Kidney epithelial cell (primary cell): Measurements from ENCODE around the gene TSEN15. TPM values are rescaled to one million over a fixed set of nuclear protein-coding genes. Genes with fewer than 3 reads are reported as not detected.
"Not testable (repeated sequence)": the region's sequence is repeated elsewhere in the genome, so short reads cannot be mapped to it uniquely, and the experiment has no call there.

Experiments used
- DNase-seq: peaks from one replicate; pipeline ENCODE4 v3.0.0-alpha.2; 2010; ENCODE audit warnings: low read depth
- H3K27me3 ChIP-seq: 2 replicates; pipeline ENCODE4 v1.6.0; 2011; ENCODE audit warnings: low read length; ENCODE audit not compliant: control insufficient read depth, insufficient read depth
- H3K36me3 ChIP-seq: 2 replicates; pipeline ENCODE4 v1.5.1; 2011; ENCODE audit warnings: low read length; ENCODE audit not compliant: control insufficient read depth, insufficient read depth
- H3K4me3 ChIP-seq: 2 replicates; pipeline ENCODE4 v1.5.1; 2011; ENCODE audit warnings: low read depth, mild to moderate bottlenecking, control low read depth, low read length
- total RNA-seq: library from RNA; depleted of rRNA; stranded (reverse); fragments of >200 nt; gene quantifications from 2 replicates; pipeline ENCODE4 v1.2.3, GENCODE V29; 2015
- TF ChIP-seq, protein P1 (sequence below): IDR thresholded peaks from 2 replicates; pipeline ENCODE4 v1.5.1; 2011; ENCODE audit warnings: mild to moderate bottlenecking, moderate library complexity, low read length, control low read depth, inconsistent platforms; ENCODE audit not compliant: insufficient read depth, poor library complexity, severe bottlenecking

The TSEN15 gene
- total RNA-seq, 1 donor from 2014 or later, result 50.1 TPM

DNA sequence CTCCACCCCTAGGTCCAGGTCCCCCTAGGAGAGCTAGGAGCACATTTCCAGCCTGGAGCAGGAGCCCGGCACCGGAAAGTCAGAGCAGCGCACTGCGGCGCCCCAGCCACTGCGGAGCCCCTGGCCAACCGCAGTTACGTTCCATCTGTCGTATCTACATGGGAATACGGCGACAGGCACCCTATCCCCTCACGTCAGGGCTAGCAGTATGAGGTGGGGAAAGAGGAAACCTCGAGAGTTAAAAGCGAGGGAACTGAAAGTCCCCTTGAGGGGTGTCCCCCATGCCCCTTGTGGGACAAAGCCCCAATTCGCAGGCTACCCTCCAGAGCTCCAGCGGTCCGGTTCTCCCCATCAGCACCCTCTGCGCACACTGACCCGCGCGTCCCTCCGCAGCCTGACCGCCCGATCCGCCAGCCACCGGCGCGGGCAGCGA is 15.0 kb upstream of the TSEN15 start:
- DNase-seq, result no peak
- H3K4me3 ChIP-seq, result peak overlapping the region; percentile 58
- H3K27me3 ChIP-seq, result peaks cover 10% of the 10 kb centered on the region
- no peaks in the 10 kb centered on the region for H3K36me3 ChIP-seq
- TF ChIP-seq, protein P1, sequence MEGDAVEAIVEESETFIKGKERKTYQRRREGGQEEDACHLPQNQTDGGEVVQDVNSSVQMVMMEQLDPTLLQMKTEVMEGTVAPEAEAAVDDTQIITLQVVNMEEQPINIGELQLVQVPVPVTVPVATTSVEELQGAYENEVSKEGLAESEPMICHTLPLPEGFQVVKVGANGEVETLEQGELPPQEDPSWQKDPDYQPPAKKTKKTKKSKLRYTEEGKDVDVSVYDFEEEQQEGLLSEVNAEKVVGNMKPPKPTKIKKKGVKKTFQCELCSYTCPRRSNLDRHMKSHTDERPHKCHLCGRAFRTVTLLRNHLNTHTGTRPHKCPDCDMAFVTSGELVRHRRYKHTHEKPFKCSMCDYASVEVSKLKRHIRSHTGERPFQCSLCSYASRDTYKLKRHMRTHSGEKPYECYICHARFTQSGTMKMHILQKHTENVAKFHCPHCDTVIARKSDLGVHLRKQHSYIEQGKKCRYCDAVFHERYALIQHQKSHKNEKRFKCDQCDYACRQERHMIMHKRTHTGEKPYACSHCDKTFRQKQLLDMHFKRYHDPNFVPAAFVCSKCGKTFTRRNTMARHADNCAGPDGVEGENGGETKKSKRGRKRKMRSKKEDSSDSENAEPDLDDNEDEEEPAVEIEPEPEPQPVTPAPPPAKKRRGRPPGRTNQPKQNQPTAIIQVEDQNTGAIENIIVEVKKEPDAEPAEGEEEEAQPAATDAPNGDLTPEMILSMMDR, result no peak

- H3K27me3 ChIP-seq, result peaks cover 10% of the 10 kb centered on the region
- no peak for DNase-seq
- H3K4me3 ChIP-seq, result no peak overlapping the region
- H3K36me3 ChIP-seq, result no peaks in the 10 kb centered on the region
- TF ChIP-seq, protein P1, result no peak
These were observed 13.5 kb upstream of the TSEN15 start for GRCh38 chr1:184037849-184038591.

GRCh38 chr1:184039126-184039525 is 12.4 kb upstream of the TSEN15 start:
- Histone ChIP-seq H3K36me3 (no peaks in the 10 kb centered on the region), H3K4me3 (no peak overlapping the region), H3K27me3 (peaks cover 10% of the 10 kb centered on the region)
- TF ChIP-seq, protein P1, result no peak
- no peak for DNase-seq

DNA sequence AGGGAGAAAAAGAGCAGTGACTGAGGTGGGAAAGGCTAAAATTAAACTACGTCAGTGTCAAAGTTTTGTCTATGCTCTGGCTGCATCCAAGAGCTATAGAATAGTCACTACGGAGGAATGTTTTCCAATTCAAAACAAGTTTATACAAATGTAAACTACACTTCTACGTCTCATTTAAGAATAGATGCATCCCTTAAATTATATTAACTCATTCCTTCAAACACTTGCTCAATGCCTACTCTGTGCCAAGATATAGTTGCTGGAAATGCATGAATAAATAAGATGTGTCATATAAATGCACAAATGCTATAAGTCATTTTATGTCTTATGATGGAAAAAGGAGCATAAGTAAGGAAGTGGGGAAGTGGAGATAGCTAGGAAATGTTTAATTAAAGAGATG is 9.8 kb upstream of the TSEN15 start:
- TF ChIP-seq, protein P1, result no peak
- H3K4me3 ChIP-seq, result no peak overlapping the region
- H3K36me3 ChIP-seq, result no peaks in the 10 kb centered on the region
- H3K27me3 ChIP-seq, result peaks cover under 1% of the 10 kb centered on the region
- no peak for DNase-seq

GRCh38 chr1:184043315-184043714 is 8.2 kb upstream of the TSEN15 start:
- not testable (repeated sequence) for DNase-seq, H3K36me3 ChIP-seq, H3K4me3 ChIP-seq, H3K27me3 ChIP-seq

- Histone ChIP-seq H3K4me3 (no peak overlapping the region), H3K27me3 (no peaks in the 10 kb centered on the region), H3K36me3 (no peaks in the 10 kb centered on the region)
- no peak for DNase-seq
- TF ChIP-seq, protein P1, result no peak
These were observed 6.7 kb upstream of the TSEN15 start for GRCh38 chr1:184044603-184045376.

DNA sequence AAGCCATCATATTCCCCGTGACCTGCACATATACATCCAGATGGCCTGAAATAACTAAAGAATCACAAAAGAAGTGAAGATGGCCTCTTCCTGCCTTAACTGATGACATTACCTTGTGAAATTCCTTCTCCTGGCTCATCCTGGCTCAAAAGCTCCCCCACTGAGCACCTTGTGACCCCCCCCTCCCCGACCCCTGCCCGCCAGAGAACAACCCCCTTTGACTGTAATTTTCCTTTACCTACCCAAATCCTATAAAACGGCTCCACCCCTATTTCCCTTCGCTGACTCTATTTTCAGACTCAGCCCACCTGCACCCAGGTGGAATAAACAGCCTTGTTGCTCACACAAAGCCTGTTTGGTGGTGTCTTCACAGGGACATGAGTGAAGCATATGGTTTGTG is 4.0 kb upstream of the TSEN15 start:
- H3K27me3 ChIP-seq, DNase-seq, H3K4me3 ChIP-seq, H3K36me3 ChIP-seq: not testable (repeated sequence)
